Neural crest cell (in vitro differentiated cells): ENCODE results near the gene NRG3. TPM values are rescaled to one million over a fixed set of nuclear protein-coding genes. Genes with fewer than 3 reads are reported as not detected.

Experiments used
- DNase-seq: peaks from one replicate; pipeline ENCODE4 v3.0.0; 2021; ENCODE audit warnings: low read depth, mixed read lengths, low spot score
- H3K27ac Mint-ChIP-seq: one replicate; pipeline ENCODE4 v1.8.0; 2021; ENCODE audit warnings: mild to moderate bottlenecking, mixed read lengths; ENCODE audit not compliant: unreplicated experiment
- H3K27me3 Mint-ChIP-seq: 2 replicates; pipeline ENCODE4 v1.8.0; 2021; ENCODE audit warnings: low read depth, mild to moderate bottlenecking, mixed read lengths
- H3K36me3 Mint-ChIP-seq: 2 replicates; pipeline ENCODE4 v1.8.0; 2021; ENCODE audit warnings: low read depth, mild to moderate bottlenecking, mixed read lengths
- H3K4me1 Mint-ChIP-seq: 2 replicates; pipeline ENCODE4 v1.8.0; 2021; ENCODE audit warnings: mixed read lengths
- H3K4me3 Mint-ChIP-seq: one replicate; pipeline ENCODE4 v1.8.0; 2021; ENCODE audit warnings: mild to moderate bottlenecking, mixed read lengths
- H3K9me3 Mint-ChIP-seq: 2 replicates; pipeline ENCODE4 v1.8.0; 2021; ENCODE audit warnings: mixed read lengths
- total RNA-seq: library from RNA; stranded (reverse); gene quantifications from 2 replicates; pipeline ENCODE4 v1.2.1, GENCODE V29; 2021
- TF ChIP-seq, protein P1 (sequence below): fragments of 200-600 bp; sonication (generic); conservative IDR thresholded peaks from 2 replicates; pipeline ENCODE4 v1.5.0; 2021; ENCODE audit warnings: antibody characterized with exemption, mild to moderate bottlenecking

Gene NRG3
- total RNA-seq, 1 donor from 2014 or later: 3.1 TPM

DNA sequence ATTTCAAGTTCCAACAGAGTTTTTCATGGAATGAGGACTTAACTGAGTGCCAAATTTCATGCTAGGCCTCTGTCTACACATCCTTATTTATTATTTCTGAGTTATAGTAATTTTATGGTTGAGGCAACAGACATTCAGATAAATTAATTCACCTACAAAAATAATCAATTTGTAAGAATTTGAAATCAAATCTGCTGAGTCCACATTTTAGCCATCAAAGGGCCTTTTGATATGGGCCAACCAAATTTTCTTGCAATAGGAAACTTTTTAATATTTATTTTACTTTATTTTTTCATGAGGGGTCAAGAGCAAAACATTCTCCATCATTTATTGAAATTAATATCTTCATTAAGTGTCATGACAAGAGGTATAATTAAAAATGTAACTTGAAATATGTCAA lies 875.5 kb downstream of the NRG3 start:
- TF ChIP-seq, protein P1, sequence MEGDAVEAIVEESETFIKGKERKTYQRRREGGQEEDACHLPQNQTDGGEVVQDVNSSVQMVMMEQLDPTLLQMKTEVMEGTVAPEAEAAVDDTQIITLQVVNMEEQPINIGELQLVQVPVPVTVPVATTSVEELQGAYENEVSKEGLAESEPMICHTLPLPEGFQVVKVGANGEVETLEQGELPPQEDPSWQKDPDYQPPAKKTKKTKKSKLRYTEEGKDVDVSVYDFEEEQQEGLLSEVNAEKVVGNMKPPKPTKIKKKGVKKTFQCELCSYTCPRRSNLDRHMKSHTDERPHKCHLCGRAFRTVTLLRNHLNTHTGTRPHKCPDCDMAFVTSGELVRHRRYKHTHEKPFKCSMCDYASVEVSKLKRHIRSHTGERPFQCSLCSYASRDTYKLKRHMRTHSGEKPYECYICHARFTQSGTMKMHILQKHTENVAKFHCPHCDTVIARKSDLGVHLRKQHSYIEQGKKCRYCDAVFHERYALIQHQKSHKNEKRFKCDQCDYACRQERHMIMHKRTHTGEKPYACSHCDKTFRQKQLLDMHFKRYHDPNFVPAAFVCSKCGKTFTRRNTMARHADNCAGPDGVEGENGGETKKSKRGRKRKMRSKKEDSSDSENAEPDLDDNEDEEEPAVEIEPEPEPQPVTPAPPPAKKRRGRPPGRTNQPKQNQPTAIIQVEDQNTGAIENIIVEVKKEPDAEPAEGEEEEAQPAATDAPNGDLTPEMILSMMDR: no peak
- H3K36me3 Mint-ChIP-seq: no peaks in the 10 kb centered on the region
- no peaks in the 10 kb centered on the region for H3K27me3 Mint-ChIP-seq
- DNase-seq: no peak
- H3K4me3 Mint-ChIP-seq: no peak overlapping the region
- no peaks in the 10 kb centered on the region for H3K4me1 Mint-ChIP-seq
- no peaks in the 10 kb centered on the region for H3K9me3 Mint-ChIP-seq
- no peak overlapping the region for H3K27ac Mint-ChIP-seq

DNA sequence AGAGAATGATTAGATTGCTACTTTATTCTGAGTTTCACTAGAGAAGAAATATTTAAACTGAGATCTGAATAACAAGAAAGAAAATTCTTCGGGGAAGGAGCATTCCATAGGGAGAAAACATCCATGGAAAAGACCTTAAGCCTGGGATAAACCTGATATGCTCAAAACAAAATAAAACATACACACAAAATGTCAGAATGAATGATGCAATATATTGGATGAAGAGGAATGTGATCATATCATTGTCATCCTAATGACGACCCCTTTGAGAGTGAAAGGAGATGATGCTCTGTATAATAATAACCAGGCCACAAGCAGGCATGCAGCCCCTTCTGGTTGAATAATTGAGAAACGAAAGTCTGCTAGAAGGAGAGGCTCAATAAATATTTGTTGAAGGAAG lies 882.4 kb downstream of the NRG3 start:
- TF ChIP-seq, protein P1: no peak
- Mint-ChIP-seq H3K4me1 (peaks cover 16% of the 10 kb centered on the region), H3K27me3 (no peaks in the 10 kb centered on the region), H3K4me3 (no peak overlapping the region), H3K36me3 (no peaks in the 10 kb centered on the region), H3K27ac (no peak overlapping the region), H3K9me3 (no peaks in the 10 kb centered on the region)
- DNase-seq: no peak

DNA sequence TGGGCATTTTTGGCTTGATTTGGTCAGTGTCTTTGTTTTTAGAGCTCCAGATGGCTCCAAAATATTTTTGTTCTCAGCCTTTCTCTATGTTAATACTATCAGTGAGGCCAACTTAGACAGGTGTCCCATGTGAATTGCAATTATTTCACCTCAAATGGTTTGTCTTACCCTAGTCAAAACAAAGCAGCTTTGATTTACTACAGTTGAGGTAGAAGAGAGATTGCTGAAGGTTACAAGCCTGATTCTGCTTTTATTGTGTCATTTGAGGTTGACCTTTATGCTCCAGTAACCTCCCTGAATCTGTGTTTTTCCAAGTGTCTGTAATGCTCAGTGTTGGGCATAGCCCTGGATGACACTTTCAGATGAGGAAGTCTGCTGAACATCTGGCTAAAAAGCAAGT lies 882.9 kb downstream of the NRG3 start:
- no peaks in the 10 kb centered on the region for H3K9me3 Mint-ChIP-seq
- H3K27ac Mint-ChIP-seq: no peak overlapping the region
- no peaks in the 10 kb centered on the region for H3K27me3 Mint-ChIP-seq
- TF ChIP-seq, protein P1: no peak
- no peak for DNase-seq
- peaks cover 20% of the 10 kb centered on the region for H3K4me1 Mint-ChIP-seq
- no peak overlapping the region for H3K4me3 Mint-ChIP-seq
- H3K36me3 Mint-ChIP-seq: no peaks in the 10 kb centered on the region

DNA sequence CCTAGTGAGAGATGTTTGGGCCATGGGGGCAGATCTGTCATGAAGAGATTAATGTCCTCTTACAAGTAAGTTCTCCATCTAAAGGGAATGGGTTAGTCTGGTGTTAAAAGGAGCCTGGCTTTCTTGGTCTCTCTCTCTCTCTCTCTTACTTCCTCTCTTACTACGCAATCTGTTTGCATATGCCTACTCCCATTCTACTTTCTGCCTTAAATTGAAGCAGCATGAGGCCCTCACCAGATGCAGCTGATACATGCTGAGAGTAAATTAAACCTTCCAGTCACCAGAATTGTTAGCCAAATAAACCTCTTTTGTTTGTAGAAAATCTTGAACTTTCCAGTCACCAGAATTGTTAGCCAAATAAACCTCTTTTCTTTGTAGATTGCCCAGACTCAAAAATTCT lies 884.1 kb downstream of the NRG3 start:
- TF ChIP-seq, protein P1: no peak
- no peak for DNase-seq
- Mint-ChIP-seq H3K9me3 (no peaks in the 10 kb centered on the region), H3K27me3 (no peaks in the 10 kb centered on the region), H3K4me1 (peaks cover 22% of the 10 kb centered on the region), H3K4me3 (no peak overlapping the region), H3K27ac (no peak overlapping the region), H3K36me3 (no peaks in the 10 kb centered on the region)

DNA sequence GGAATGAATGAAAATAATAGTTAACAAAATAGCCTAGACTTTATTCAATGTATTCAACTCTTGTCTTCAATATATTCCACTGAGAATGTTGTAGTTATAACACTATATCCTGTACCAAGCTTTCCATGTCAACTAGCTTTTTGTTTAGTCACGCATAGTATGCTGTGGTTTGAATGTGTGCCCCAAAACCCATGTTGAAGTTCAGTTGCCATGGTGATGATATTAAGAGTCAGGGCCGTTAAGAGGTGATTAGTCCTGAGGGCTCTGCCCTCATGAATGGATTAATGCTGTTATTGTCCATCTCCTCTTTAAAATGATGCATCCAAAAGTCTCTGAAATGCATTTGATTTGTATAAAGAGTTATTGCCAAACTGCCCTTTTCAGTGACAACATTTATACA lies 887.6 kb downstream of the NRG3 start:
- no peaks in the 10 kb centered on the region for H3K36me3 Mint-ChIP-seq
- no peak for DNase-seq
- TF ChIP-seq, protein P1: no peak
- H3K4me3 Mint-ChIP-seq: no peak overlapping the region
- peaks cover 21% of the 10 kb centered on the region for H3K4me1 Mint-ChIP-seq
- H3K27me3 Mint-ChIP-seq: no peaks in the 10 kb centered on the region
- H3K27ac Mint-ChIP-seq: no peak overlapping the region
- H3K9me3 Mint-ChIP-seq: no peaks in the 10 kb centered on the region

DNA sequence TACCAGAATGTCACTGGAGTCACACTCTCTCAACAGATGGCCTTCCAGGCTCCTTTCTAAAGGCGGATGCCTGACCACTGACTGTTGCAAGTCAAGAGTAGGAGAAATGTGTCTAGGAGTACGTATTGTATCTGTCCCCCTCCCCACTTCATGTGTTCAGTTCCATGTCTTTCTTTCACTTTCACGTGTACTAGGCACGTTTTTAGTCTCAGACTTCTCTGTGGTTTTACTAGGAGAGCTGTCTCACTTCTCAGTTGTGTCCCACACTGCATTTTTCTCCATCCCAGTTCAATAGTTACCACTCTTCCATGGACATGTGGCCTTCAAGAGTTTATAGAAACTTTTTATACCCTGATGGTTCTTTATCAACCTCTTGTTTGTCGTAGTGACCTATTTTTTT lies 893.0 kb downstream of the NRG3 start:
- H3K27me3 Mint-ChIP-seq: no peaks in the 10 kb centered on the region
- H3K36me3 Mint-ChIP-seq: no peaks in the 10 kb centered on the region
- TF ChIP-seq, protein P1: no peak
- H3K4me3 Mint-ChIP-seq: no peak overlapping the region
- H3K4me1 Mint-ChIP-seq: peaks cover 7% of the 10 kb centered on the region
- DNase-seq: no peak
- peaks cover 3% of the 10 kb centered on the region for H3K9me3 Mint-ChIP-seq
- H3K27ac Mint-ChIP-seq: no peak overlapping the region
